Esophagus muscularis mucosa (tissue), 3 donors: Measurements from ENCODE around the gene FAM149B1.
A peak's percentile ranks its signal among the peaks of the same experiment; 100 is the strongest.

ENCODE experiments used
- POLR2A ChIP-seq: fragments of 450-650 bp; IDR thresholded peaks from one replicate; pipeline ENCODE4 v1.6.1; 2017; ENCODE audit warnings: antibody characterized with exemption, moderate library complexity, mild to moderate bottlenecking, low read depth
- POLR2AphosphoS5 ChIP-seq, 2 donors: sonication (generic); formaldehyde crosslinking; IDR thresholded peaks; one replicate each; pipeline ENCODE4 v1.6.1; 2017; ENCODE audit warnings: antibody characterized with exemption in 2 of 2
- TF ChIP-seq, protein P1 (sequence below), 3 experiments: fragments of 200-600 bp in 2 of 3; fragments of 450-650 bp in 1 of 3; sonication (generic) in 2 of 3; IDR thresholded peaks; one replicate each; pipeline ENCODE4 v1.5.1; 2017 to 2019; ENCODE audit warnings: antibody characterized with exemption in 3 of 3, mild to moderate bottlenecking in 2 of 3, moderate library complexity in 1 of 3

DNA sequence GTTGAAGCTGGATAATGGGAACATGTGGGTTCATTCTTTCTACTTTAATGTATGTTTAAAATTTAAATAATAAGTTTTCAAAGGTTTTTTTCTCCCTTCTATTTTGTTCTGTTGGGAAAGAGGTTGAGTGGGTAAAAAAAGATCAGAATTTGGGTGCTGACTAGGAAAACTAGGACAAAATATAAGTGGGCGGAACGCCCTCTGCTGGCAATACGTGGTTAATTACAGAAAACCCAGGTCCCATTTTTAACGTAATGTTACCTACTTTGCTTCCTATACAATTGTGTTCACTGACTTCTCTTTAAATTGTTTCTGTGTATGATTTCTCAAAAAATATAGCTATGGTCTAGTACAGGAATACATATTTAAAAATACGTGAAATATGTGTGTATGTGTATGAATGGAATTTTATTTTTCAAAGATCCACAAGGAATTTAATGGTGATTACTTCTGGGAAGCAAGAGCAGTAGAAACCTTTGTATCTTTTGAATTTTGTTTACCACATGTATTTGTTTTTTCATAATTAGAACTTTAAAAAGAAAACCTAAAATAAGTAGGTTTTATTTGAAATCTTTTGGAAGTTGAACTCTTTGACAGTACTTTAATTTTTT is 8.8 kb upstream of the FAM149B1 start:
- TF ChIP-seq, protein P1, sequence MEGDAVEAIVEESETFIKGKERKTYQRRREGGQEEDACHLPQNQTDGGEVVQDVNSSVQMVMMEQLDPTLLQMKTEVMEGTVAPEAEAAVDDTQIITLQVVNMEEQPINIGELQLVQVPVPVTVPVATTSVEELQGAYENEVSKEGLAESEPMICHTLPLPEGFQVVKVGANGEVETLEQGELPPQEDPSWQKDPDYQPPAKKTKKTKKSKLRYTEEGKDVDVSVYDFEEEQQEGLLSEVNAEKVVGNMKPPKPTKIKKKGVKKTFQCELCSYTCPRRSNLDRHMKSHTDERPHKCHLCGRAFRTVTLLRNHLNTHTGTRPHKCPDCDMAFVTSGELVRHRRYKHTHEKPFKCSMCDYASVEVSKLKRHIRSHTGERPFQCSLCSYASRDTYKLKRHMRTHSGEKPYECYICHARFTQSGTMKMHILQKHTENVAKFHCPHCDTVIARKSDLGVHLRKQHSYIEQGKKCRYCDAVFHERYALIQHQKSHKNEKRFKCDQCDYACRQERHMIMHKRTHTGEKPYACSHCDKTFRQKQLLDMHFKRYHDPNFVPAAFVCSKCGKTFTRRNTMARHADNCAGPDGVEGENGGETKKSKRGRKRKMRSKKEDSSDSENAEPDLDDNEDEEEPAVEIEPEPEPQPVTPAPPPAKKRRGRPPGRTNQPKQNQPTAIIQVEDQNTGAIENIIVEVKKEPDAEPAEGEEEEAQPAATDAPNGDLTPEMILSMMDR (IDR thresholded peaks at IDR 0.05), result peak; percentile 73 to 78 (median 76)
- TF ChIP-seq POLR2AphosphoS5 (IDR thresholded peaks at IDR 0.05), result no peak
- no peak for TF ChIP-seq POLR2A
